NCI-H1436 (cell line): ENCODE measurements around the gene SRGAP2C.
"Not testable (repeated sequence)": the region's sequence is repeated elsewhere in the genome, so short reads cannot be mapped to it uniquely, and the experiment has no call there.

Experiments
- DNase-seq: peaks from one replicate; lab custom pipeline; 2025; lab: John Stamatoyannopoulos, UW

Gene SRGAP2C

DNA sequence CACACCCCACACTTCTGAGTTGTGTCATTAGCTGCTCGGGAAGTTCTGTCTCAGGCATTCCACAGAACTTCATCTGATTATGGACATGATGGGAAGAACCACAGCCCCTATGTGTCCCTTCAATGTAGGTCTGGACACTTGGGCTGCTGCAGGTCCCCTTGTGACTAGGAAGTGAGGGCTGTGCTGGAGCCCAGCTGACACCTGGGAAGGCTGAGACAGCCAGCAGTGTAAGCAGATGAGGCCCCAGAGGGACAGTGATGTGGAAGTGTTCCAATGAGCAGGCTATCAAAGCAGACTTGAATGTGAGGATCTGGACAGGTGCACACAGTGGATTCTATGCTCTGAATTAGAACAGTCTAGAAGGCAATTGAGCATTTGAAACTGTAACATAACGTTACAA lies 239.2 kb downstream of the SRGAP2C start:
- not testable (repeated sequence) for DNase-seq

DNA sequence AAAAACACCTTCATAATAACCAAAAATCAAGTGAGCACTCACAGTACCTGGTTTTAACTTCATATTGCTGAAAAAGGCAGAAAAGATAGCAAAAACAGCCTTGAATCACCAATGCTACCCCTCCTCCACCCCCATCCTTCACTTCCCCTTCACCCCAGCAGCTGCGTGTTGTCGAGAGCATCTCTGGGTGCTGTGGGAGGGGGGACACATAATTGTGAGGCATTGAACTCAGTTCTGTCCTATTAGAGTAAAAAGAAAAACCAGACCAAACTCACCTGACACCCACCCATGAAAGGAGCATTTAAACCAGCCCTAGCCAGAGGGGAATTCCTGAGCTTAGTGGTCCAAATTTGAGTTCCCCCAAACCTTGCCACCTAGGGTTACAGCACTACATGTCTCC lies 248.7 kb downstream of the SRGAP2C start:
- DNase-seq = not testable (repeated sequence)

DNA sequence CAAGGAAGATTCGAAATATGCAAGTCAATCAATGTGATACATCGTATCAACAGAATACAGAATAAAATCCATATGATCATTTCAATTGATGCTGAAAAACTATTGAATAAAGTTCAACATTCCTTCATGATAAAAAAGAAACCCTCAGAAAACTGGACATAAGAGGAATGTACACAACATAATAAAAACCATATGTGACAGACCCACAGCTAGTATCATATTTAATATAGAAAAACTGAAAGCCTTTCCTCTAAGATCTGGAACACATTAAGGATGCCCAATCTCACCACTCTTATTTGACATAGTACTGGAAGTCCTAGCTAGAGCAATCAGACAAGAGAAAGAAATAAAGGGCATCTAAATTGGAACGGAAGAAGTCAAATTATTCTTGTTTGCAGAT lies 254.1 kb downstream of the SRGAP2C start:
- DNase-seq = not testable (repeated sequence)

DNA sequence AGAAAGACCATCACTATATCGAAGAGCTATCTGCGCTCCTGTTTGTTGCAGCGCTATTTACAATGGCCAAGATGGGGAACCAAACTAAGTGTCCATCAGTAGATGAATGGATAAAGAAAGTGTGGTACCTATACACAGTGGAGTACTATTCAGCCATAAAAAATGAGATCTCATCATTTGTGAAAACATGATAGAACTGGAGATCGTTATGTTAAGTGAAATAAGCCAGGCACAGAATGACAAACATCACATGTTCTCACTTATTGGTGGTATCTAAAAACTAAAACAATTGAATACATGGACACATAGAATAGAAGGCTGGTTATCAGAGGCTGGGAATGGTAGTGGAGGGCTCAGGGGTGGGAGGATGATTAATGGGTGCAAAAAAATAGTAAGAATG lies 256.2 kb downstream of the SRGAP2C start:
- no peak for DNase-seq
